Stomach (tissue), 9 donors: Measurements from ENCODE around the gene TNFRSF21. TPM values are rescaled to one million over a fixed set of nuclear protein-coding genes. Genes with fewer than 3 reads are reported as not detected.

Source experiments
- DNase-seq, 2 donors: peaks; one replicate each; pipeline versions ENCODE4 v3.0.0 to v3.0.0-alpha.2; 2013 to 2019
- H3K27ac ChIP-seq, 5 donors: fragments of 200-600 bp in 4 of 5; sonication (generic) in 4 of 5; one replicate each; pipeline ENCODE4 v1.5.1; 2013 to 2019; ENCODE audit warnings: mild to moderate bottlenecking in 1 of 5, moderate library complexity in 1 of 5
- H3K27me3 ChIP-seq, 3 donors: fragments of 200-600 bp; sonication (generic); one replicate each; pipeline ENCODE4 v1.5.1; 2017 to 2019; ENCODE audit warnings: mixed run types in 1 of 3
- H3K36me3 ChIP-seq, 4 donors: fragments of 200-600 bp; sonication (generic); 1 replicate in 3 of 4; 2 replicates in 1 of 4; pipeline ENCODE4 v1.5.1; 2016 to 2019
- H3K4me1 ChIP-seq, 4 donors: fragments of 200-600 bp; sonication (generic); one replicate each; pipeline ENCODE4 v1.5.1; 2016 to 2019
- H3K4me3 ChIP-seq, 4 donors: fragments of 200-600 bp; sonication (generic) in 3 of 4; one replicate each; pipeline ENCODE4 v1.5.1; 2016 to 2019; ENCODE audit warnings: mild to moderate bottlenecking in 1 of 4
- H3K9me3 ChIP-seq, 4 donors: fragments of 200-600 bp; sonication (generic); one replicate each; pipeline ENCODE4 v1.5.1; 2016 to 2019
- CTCF ChIP-seq, 7 experiments: fragments of 450-650 bp in 4 of 7; fragments of 200-600 bp in 3 of 7; sonication (generic) in 3 of 7; IDR thresholded peaks; one replicate each; pipeline ENCODE4 v1.5.1; 2016 to 2019; ENCODE audit warnings: antibody characterized with exemption in 7 of 7, control low read depth in 2 of 7, mild to moderate bottlenecking in 1 of 7
- EP300 ChIP-seq: sonication (generic); formaldehyde crosslinking; IDR thresholded peaks from one replicate; pipeline ENCODE4 v1.6.1; 2017; ENCODE audit warnings: antibody characterized with exemption
- POLR2A ChIP-seq, 4 donors: fragments of 450-650 bp; IDR thresholded peaks; one replicate each; pipeline ENCODE4 v1.6.1; 2016; ENCODE audit warnings: antibody characterized with exemption in 4 of 4, control low read depth in 2 of 4, mild to moderate bottlenecking in 1 of 4, moderate library complexity in 1 of 4
- POLR2AphosphoS5 ChIP-seq, 3 donors: sonication (generic); formaldehyde crosslinking; IDR thresholded peaks; one replicate each; pipeline ENCODE4 v1.6.1; 2016; ENCODE audit warnings: antibody characterized with exemption in 3 of 3
- WGBS, 5 donors: extraction: QIAGEN DNeasy Blood & Tissue Kit in 3 of 5; methylation state at CpG; one replicate each; pipeline versions ENCODE4 v1.1.5 to v1.1.7; 2013 to 2018; 5-methylcytosine and 5-hydroxymethylcytosine counted together
- intact Hi-C: fragments of 100-400 bp; cut with DNase I; formaldehyde crosslinking; loops from one replicate; pipeline ENCODE4 v1.15.1; 2023; ENCODE audit warnings: low total_unique reads
- polyA plus RNA-seq, 3 donors: library from polyadenylated mRNA; stranded (reverse); fragments of 200-250 nt; gene quantifications; one replicate each; pipeline ENCODE4 v1.2.3, GENCODE V29; 2013
- total RNA-seq, 5 donors: library from RNA; depleted of rRNA; stranded (reverse); fragments of >200 nt; gene quantifications; one replicate each; pipeline versions ENCODE4 v1.1.0 to v1.2.3, GENCODE V29; 2014 to 2016
- donor health status: healthy with polysubstance abuse.
- donor health status: Bipolar disorder and iron deficiency.
- donor health status: healthy.

TNFRSF21 gene
- total and polyA plus RNA-seq, 8 donors = 24.7 to 112 (median 41.3) TPM

GRCh38 chr6:47252633-47253032 lies 57.1 kb downstream of the TNFRSF21 start:
- WGBS, 5 donors = 90 to 95% (median 92%) methylated on average over 6 of the region's 6 CpGs
- no peaks in the 10 kb centered on the region for H3K9me3 ChIP-seq

GRCh38 chr6:47251396-47251795 lies 58.3 kb downstream of the TNFRSF21 start:
- Histone ChIP-seq H3K4me3 (no peak overlapping the region), H3K27ac (no peak overlapping the region), H3K27me3 (no peaks in the 10 kb centered on the region), H3K36me3 (peaks cover 5 to 33% (median 27%) of the 10 kb centered on the region in 4 donors), H3K4me1 (peaks cover 7 to 39% (median 29%) of the 10 kb centered on the region in 4 donors), H3K9me3 (no peaks in the 10 kb centered on the region)
- intact Hi-C loops = no loop called here
- WGBS, 5 donors = 66 to 92% (median 81%) methylated on average over 5 of the region's 5 CpGs
- DNase-seq = no peak
- TF ChIP-seq EP300 (no peak), CTCF (IDR thresholded peaks at IDR 0.05) (no peak), POLR2A (IDR thresholded peaks at IDR 0.05) (no peak), POLR2AphosphoS5 (IDR thresholded peaks at IDR 0.05) (no peak)

More at GRCh38 chr6:47252633-47253032, 57.1 kb downstream of the TNFRSF21 start:
- Histone ChIP-seq H3K27me3 (no peaks in the 10 kb centered on the region), H3K4me1 (peaks cover under 1 to 27% (median 18%) of the 10 kb centered on the region in 4 donors), H3K36me3 (peaks cover 5 to 33% (median 27%) of the 10 kb centered on the region in 4 donors), H3K27ac (no peak overlapping the region), H3K4me3 (no peak overlapping the region)
- TF ChIP-seq POLR2AphosphoS5 (IDR thresholded peaks at IDR 0.05) (no peak), EP300 (no peak), POLR2A (IDR thresholded peaks at IDR 0.05) (no peak), CTCF (IDR thresholded peaks at IDR 0.05) (no peak)
- intact Hi-C loops = no loop called here
- DNase-seq = no peak

- Histone ChIP-seq H3K4me1 (peaks cover 7 to 48% (median 33%) of the 10 kb centered on the region in 4 donors), H3K27ac (no peak overlapping the region), H3K4me3 (no peak overlapping the region), H3K9me3 (no peaks in the 10 kb centered on the region), H3K36me3 (peaks cover 5 to 33% (median 27%) of the 10 kb centered on the region in 4 donors), H3K27me3 (no peaks in the 10 kb centered on the region)
- intact Hi-C loops = no loop called here
- TF ChIP-seq POLR2A (IDR thresholded peaks at IDR 0.05) = no peak
- TF ChIP-seq POLR2AphosphoS5 (IDR thresholded peaks at IDR 0.05) = no peak
- TF ChIP-seq EP300 = no peak
- no peak for TF ChIP-seq CTCF (IDR thresholded peaks at IDR 0.05)
- WGBS, 5 donors = 79 to 93% (median 88%) methylated on average over 1 of the region's 1 CpG
- no peak for DNase-seq
These were observed 59.4 kb downstream of the TNFRSF21 start for GRCh38 chr6:47250302-47250701.

GRCh38 chr6:47248446-47248845 lies 61.3 kb downstream of the TNFRSF21 start:
- Histone ChIP-seq H3K27ac (peak overlapping the region in 2 of 5 donors; percentile 15 to 50), H3K9me3 (no peaks in the 10 kb centered on the region), H3K36me3 (peaks cover 5 to 27% (median 21%) of the 10 kb centered on the region in 4 donors), H3K4me3 (no peak overlapping the region), H3K4me1 (peaks cover 7 to 56% (median 34%) of the 10 kb centered on the region in 4 donors), H3K27me3 (no peaks in the 10 kb centered on the region)
- intact Hi-C loops = no loop called here
- 15 to 55% (median 48%) methylated on average over 1 of the region's 1 CpG for WGBS, 5 donors
- TF ChIP-seq EP300 (no peak), POLR2A (IDR thresholded peaks at IDR 0.05) (no peak)
- DNase-seq = no peak

- Histone ChIP-seq H3K4me3 (no peak overlapping the region), H3K27me3 (no peaks in the 10 kb centered on the region), H3K4me1 (peaks cover 7 to 68% (median 39%) of the 10 kb centered on the region in 4 donors), H3K27ac (peak overlapping the region in 4 of 5 donors; percentile 45 to 56 (median 52)), H3K9me3 (no peaks in the 10 kb centered on the region), H3K36me3 (peaks cover under 1 to 16% (median 10%) of the 10 kb centered on the region in 4 donors)
- peak in 1 of 2 donors; percentile 50 for DNase-seq
- TF ChIP-seq POLR2AphosphoS5 (IDR thresholded peaks at IDR 0.05) (peak in 1 of 3 donors; percentile 18), POLR2A (IDR thresholded peaks at IDR 0.05) (no peak)
- WGBS, 5 donors = 11 to 25% (median 23%) methylated on average over 2 of the region's 2 CpGs
- intact Hi-C loops = no loop called here
These were observed 62.4 kb downstream of the TNFRSF21 start for GRCh38 chr6:47247227-47247797.
